Vagina (tissue), 2 donors: ENCODE data around the gene MMP24OS. TPM values are rescaled to one million over a fixed set of nuclear protein-coding genes. Genes with fewer than 3 reads are reported as not detected.

Experiments used
- DNase-seq, 2 donors: peaks; one replicate each; pipeline ENCODE4 v3.0.0-alpha.2; 2017; ENCODE audit errors: extremely low spot score in 2 of 2
- H3K27ac ChIP-seq: fragments of 200-600 bp; sonication (generic); one replicate; pipeline ENCODE4 v1.5.1; 2019
- H3K27me3 ChIP-seq: fragments of 200-600 bp; sonication (generic); one replicate; pipeline ENCODE4 v1.5.1; 2019
- H3K36me3 ChIP-seq, 2 donors: fragments of 200-600 bp; sonication (generic); one replicate each; pipeline ENCODE4 v1.5.1; 2017 to 2019
- H3K4me1 ChIP-seq: fragments of 200-600 bp; sonication (generic); one replicate; pipeline ENCODE4 v1.5.1; 2019
- H3K4me3 ChIP-seq, 2 donors: fragments of 200-600 bp; sonication (generic); 1 replicate in 1 of 2; 2 replicates in 1 of 2; pipeline ENCODE4 v1.5.1; 2016 to 2019
- H3K9me3 ChIP-seq: fragments of 200-600 bp; sonication (generic); one replicate; pipeline ENCODE4 v1.5.1; 2019
- CTCF ChIP-seq, 3 experiments: fragments of 450-650 bp in 2 of 3; fragments of 200-600 bp in 1 of 3; sonication (generic) in 1 of 3; IDR thresholded peaks; one replicate each; pipeline ENCODE4 v1.5.1; 2017 to 2019; ENCODE audit warnings: antibody characterized with exemption in 3 of 3, mild to moderate bottlenecking in 2 of 3, moderate library complexity in 2 of 3
- POLR2A ChIP-seq, 2 donors: fragments of 450-650 bp; IDR thresholded peaks; one replicate each; pipeline ENCODE4 v1.6.1; 2017; ENCODE audit warnings: antibody characterized with exemption in 2 of 2, mild to moderate bottlenecking in 2 of 2, moderate library complexity in 2 of 2
- POLR2AphosphoS5 ChIP-seq, 2 donors: sonication (generic); formaldehyde crosslinking; IDR thresholded peaks; one replicate each; pipeline ENCODE4 v1.9.0; 2017; ENCODE audit warnings: antibody characterized with exemption in 2 of 2, mild to moderate bottlenecking in 2 of 2, low read depth in 1 of 2; ENCODE audit not compliant: insufficient read depth in 1 of 2
- intact Hi-C: fragments of 100-400 bp; cut with DNase I; formaldehyde crosslinking; loops from one replicate; pipeline ENCODE4 v1.15.1; 2023
- total RNA-seq: library from RNA; depleted of rRNA; stranded (reverse); fragments of >200 nt; gene quantifications from one replicate; pipeline ENCODE4 v1.2.3, GENCODE V29; 2016

Gene MMP24OS
- total RNA-seq, 1 donor from 2014 or later: 36.8 TPM

GRCh38 chr20:35235881-35236280 is 42.0 kb downstream of the MMP24OS start:
- H3K4me1 ChIP-seq: no peaks in the 10 kb centered on the region
- no peak for DNase-seq
- no peak for TF ChIP-seq POLR2A (IDR thresholded peaks at IDR 0.05)
- no peak for TF ChIP-seq CTCF (IDR thresholded peaks at IDR 0.05)
- no peak for TF ChIP-seq POLR2AphosphoS5 (IDR thresholded peaks at IDR 0.05; ENCODE audit: insufficient read depth in 1 of 2, low read depth in 1 of 2)
- intact Hi-C loops: no loop called here
- H3K4me3 ChIP-seq: no peak overlapping the region
- H3K27ac ChIP-seq: no peak overlapping the region
- no peaks in the 10 kb centered on the region for H3K27me3 ChIP-seq
- H3K36me3 ChIP-seq: no peaks in the 10 kb centered on the region
- H3K9me3 ChIP-seq: no peaks in the 10 kb centered on the region

GRCh38 chr20:35232575-35232974 is 45.3 kb downstream of the MMP24OS start:
- Histone ChIP-seq H3K36me3 (no peaks in the 10 kb centered on the region), H3K27ac (no peak overlapping the region), H3K9me3 (no peaks in the 10 kb centered on the region), H3K27me3 (no peaks in the 10 kb centered on the region), H3K4me3 (no peak overlapping the region), H3K4me1 (no peaks in the 10 kb centered on the region)
- intact Hi-C loops: no loop called here
- no peak for TF ChIP-seq CTCF (IDR thresholded peaks at IDR 0.05)
- TF ChIP-seq POLR2A (IDR thresholded peaks at IDR 0.05): no peak
- no peak for TF ChIP-seq POLR2AphosphoS5 (IDR thresholded peaks at IDR 0.05; ENCODE audit: insufficient read depth in 1 of 2, low read depth in 1 of 2)
- no peak for DNase-seq

GRCh38 chr20:35226884-35227681 is 50.8 kb downstream of the MMP24OS start:
- intact Hi-C loops: no loop called here
- H3K4me1 ChIP-seq: peaks cover 8% of the 10 kb centered on the region
- H3K36me3 ChIP-seq: no peaks in the 10 kb centered on the region
- peak overlapping the region in 1 of 2 donors; percentile 29 for H3K4me3 ChIP-seq
- TF ChIP-seq POLR2A (IDR thresholded peaks at IDR 0.05) (no peak), CTCF (IDR thresholded peaks at IDR 0.05) (no peak), POLR2AphosphoS5 (IDR thresholded peaks at IDR 0.05; ENCODE audit: insufficient read depth in 1 of 2, low read depth in 1 of 2) (no peak)
- H3K27me3 ChIP-seq: no peaks in the 10 kb centered on the region
- no peaks in the 10 kb centered on the region for H3K9me3 ChIP-seq
- no peak for DNase-seq
- H3K27ac ChIP-seq: no peak overlapping the region

Other genes starting within 250 kb of the MMP24OS start
- gene TRPC4AP, start 185.3 kb downstream of the MMP24OS start, total RNA-seq: 61.9 TPM
- gene EDEM2, start 130.8 kb downstream of the MMP24OS start, total RNA-seq: 12.8 TPM
- 104 TPM for gene PROCR, start 106.0 kb downstream of the MMP24OS start, total RNA-seq
- 0.98 TPM for gene MMP24, start 51.4 kb downstream of the MMP24OS start, total RNA-seq
- 124 TPM for gene EIF6, start 6.7 kb upstream of the MMP24OS start, total RNA-seq
- 16.9 TPM for gene FAM83C, start 14.3 kb upstream of the MMP24OS start, total RNA-seq
- gene UQCC1, start 133.9 kb upstream of the MMP24OS start, total RNA-seq: 33.9 TPM
- 1.7 TPM for gene GDF5, start 160.1 kb upstream of the MMP24OS start, total RNA-seq
- 10.1 TPM for gene CEP250, start 177.5 kb upstream of the MMP24OS start, total RNA-seq